ENCODE measurements around the gene KCNJ1.

DNA sequence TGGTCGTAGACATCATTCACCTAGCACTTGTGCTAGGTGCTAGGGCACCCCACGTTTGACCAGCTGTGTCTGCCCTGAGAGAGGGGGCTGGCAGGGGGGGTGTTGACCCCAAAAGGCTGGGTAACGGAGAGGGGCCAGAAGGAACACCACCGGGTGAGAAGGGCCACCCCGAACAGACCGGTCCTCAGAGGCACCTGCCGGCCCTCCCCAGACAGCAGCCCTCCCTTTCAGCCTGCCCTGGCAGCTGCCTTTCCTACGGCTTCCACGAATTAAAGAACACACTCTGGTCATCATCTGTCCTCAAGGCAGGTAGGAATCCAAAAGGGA lies 23.1 kb upstream of the KCNJ1 start:
- TF ChIP-seq ZNF207 (IDR thresholded peaks at IDR 0.05; ENCODE audit: borderline replicate concordance) (no peak), EZH2 (IDR thresholded peaks at IDR 0.05; ENCODE audit: borderline replicate concordance, control insufficient read depth, low read depth, low read length) (no peak), EP300 (IDR thresholded peaks at IDR 0.05; ENCODE audit: borderline replicate concordance in 1 of 2, control insufficient read depth in 1 of 2, low read depth in 2 of 2, low read length in 2 of 2) (no peak), ZNF24 (IDR thresholded peaks at IDR 0.05) (no peak), CEBPB (IDR thresholded peaks at IDR 0.05; ENCODE audit: borderline replicate concordance in 1 of 2, low read depth in 2 of 2, low read length in 2 of 2) (no peak), CHD2 (IDR thresholded peaks at IDR 0.05; ENCODE audit: borderline replicate concordance, low read depth, low read length) (no peak), POLR2AphosphoS5 (IDR thresholded peaks at IDR 0.05; ENCODE audit: low read length) (no peak), SIN3A (IDR thresholded peaks at IDR 0.05; ENCODE audit: low read depth, low read length) (no peak), BCL11A (IDR thresholded peaks at IDR 0.05; ENCODE audit: low read depth, low read length) (no peak), POLR2A (IDR thresholded peaks at IDR 0.05; ENCODE audit: low read depth, low read length) (no peak), NFXL1 (IDR thresholded peaks at IDR 0.05; ENCODE audit: borderline replicate concordance) (no peak)
- TF ChIP-seq, protein P1, sequence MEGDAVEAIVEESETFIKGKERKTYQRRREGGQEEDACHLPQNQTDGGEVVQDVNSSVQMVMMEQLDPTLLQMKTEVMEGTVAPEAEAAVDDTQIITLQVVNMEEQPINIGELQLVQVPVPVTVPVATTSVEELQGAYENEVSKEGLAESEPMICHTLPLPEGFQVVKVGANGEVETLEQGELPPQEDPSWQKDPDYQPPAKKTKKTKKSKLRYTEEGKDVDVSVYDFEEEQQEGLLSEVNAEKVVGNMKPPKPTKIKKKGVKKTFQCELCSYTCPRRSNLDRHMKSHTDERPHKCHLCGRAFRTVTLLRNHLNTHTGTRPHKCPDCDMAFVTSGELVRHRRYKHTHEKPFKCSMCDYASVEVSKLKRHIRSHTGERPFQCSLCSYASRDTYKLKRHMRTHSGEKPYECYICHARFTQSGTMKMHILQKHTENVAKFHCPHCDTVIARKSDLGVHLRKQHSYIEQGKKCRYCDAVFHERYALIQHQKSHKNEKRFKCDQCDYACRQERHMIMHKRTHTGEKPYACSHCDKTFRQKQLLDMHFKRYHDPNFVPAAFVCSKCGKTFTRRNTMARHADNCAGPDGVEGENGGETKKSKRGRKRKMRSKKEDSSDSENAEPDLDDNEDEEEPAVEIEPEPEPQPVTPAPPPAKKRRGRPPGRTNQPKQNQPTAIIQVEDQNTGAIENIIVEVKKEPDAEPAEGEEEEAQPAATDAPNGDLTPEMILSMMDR (IDR thresholded peaks at IDR 0.05 in 2 of 3, conservative IDR thresholded peaks at IDR 0.05 in 1 of 3; ENCODE audit: control insufficient read depth in 2 of 3, extremely low read depth in 1 of 3, insufficient read depth in 1 of 3, low read depth in 3 of 3, low read length in 3 of 3) = no peak
- TF ChIP-seq, protein P2, sequence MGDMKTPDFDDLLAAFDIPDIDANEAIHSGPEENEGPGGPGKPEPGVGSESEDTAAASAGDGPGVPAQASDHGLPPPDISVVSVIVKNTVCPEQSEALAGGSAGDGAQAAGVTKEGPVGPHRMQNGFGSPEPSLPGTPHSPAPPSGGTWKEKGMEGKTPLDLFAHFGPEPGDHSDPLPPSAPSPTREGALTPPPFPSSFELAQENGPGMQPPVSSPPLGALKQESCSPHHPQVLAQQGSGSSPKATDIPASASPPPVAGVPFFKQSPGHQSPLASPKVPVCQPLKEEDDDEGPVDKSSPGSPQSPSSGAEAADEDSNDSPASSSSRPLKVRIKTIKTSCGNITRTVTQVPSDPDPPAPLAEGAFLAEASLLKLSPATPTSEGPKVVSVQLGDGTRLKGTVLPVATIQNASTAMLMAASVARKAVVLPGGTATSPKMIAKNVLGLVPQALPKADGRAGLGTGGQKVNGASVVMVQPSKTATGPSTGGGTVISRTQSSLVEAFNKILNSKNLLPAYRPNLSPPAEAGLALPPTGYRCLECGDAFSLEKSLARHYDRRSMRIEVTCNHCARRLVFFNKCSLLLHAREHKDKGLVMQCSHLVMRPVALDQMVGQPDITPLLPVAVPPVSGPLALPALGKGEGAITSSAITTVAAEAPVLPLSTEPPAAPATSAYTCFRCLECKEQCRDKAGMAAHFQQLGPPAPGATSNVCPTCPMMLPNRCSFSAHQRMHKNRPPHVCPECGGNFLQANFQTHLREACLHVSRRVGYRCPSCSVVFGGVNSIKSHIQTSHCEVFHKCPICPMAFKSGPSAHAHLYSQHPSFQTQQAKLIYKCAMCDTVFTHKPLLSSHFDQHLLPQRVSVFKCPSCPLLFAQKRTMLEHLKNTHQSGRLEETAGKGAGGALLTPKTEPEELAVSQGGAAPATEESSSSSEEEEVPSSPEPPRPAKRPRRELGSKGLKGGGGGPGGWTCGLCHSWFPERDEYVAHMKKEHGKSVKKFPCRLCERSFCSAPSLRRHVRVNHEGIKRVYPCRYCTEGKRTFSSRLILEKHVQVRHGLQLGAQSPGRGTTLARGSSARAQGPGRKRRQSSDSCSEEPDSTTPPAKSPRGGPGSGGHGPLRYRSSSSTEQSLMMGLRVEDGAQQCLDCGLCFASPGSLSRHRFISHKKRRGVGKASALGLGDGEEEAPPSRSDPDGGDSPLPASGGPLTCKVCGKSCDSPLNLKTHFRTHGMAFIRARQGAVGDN (IDR thresholded peaks at IDR 0.05) = no peak
- TF ChIP-seq, protein P3, sequence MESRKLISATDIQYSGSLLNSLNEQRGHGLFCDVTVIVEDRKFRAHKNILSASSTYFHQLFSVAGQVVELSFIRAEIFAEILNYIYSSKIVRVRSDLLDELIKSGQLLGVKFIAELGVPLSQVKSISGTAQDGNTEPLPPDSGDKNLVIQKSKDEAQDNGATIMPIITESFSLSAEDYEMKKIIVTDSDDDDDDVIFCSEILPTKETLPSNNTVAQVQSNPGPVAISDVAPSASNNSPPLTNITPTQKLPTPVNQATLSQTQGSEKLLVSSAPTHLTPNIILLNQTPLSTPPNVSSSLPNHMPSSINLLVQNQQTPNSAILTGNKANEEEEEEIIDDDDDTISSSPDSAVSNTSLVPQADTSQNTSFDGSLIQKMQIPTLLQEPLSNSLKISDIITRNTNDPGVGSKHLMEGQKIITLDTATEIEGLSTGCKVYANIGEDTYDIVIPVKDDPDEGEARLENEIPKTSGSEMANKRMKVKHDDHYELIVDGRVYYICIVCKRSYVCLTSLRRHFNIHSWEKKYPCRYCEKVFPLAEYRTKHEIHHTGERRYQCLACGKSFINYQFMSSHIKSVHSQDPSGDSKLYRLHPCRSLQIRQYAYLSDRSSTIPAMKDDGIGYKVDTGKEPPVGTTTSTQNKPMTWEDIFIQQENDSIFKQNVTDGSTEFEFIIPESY (IDR thresholded peaks at IDR 0.05) = no peak

Measured in GM12878 (cell line).